Caco-2 (cell line): ENCODE data around the gene TEPSIN. TPM values are rescaled to one million over a fixed set of nuclear protein-coding genes. Genes with fewer than 3 reads are reported as not detected.

Experiments
- BruUV-seq: library from RNA; stranded (reverse); fragments of 400-500 nt; replicated peaks from 2 replicates; lab custom pipeline; 2021; lab: Mats Ljungman, UMichigan
- CTCF ChIA-PET: fragments of 300-600 bp; sonication (Branson Sonifier 250); formaldehyde crosslinking; loops from one replicate; lab custom pipeline; 2022; ENCODE audit warnings: antibody characterized with exemption; lab: Charles Lee
- POLR2A ChIA-PET: fragments of 300-600 bp; sonication (Branson Sonifier 250); formaldehyde crosslinking; loops from one replicate; lab custom pipeline; 2022; ENCODE audit warnings: antibody characterized with exemption; lab: Charles Lee
- DNase-seq, 2 experiments: peaks; one replicate each; pipeline versions ENCODE4 v3.0.0 to v3.0.0-alpha.2; 2020 to 2022
- H3K27me3 ChIP-seq: replicated peaks from 2 replicates; pipeline ENCODE4 v1.6.0; 2011; ENCODE audit warnings: low read length; ENCODE audit not compliant: control insufficient read depth, insufficient read depth
- H3K36me3 ChIP-seq: 2 replicates; pipeline ENCODE4 v1.5.1; 2011; ENCODE audit warnings: low read length; ENCODE audit not compliant: control insufficient read depth, insufficient read depth
- H3K4me1 ChIP-seq: fragments of 250-450 bp; sonication (Bioruptor Pico); 2 replicates; pipeline ENCODE4 v1.5.1; 2020; ENCODE audit warnings: mild to moderate bottlenecking
- H3K4me3 ChIP-seq: 2 replicates; pipeline ENCODE4 v1.5.1; 2011; ENCODE audit warnings: low read depth, mild to moderate bottlenecking, control low read depth, low read length
- H3K9me3 ChIP-seq: fragments of 250-450 bp; sonication (Bioruptor Pico); 2 replicates; pipeline ENCODE4 v1.5.1; 2020; ENCODE audit warnings: mild to moderate bottlenecking, moderate library complexity
- H3K27ac Mint-ChIP-seq: one replicate; pipeline ENCODE4 v1.8.0; 2022; ENCODE audit warnings: mixed read lengths; ENCODE audit not compliant: unreplicated experiment
- H3K27me3 Mint-ChIP-seq: one replicate; pipeline ENCODE4 v1.8.0; 2022; ENCODE audit warnings: mixed read lengths; ENCODE audit not compliant: insufficient read depth, unreplicated experiment
- H3K36me3 Mint-ChIP-seq: one replicate; pipeline ENCODE4 v1.8.0; 2022; ENCODE audit warnings: mild to moderate bottlenecking, mixed read lengths; ENCODE audit not compliant: insufficient read depth, unreplicated experiment
- H3K4me1 Mint-ChIP-seq: one replicate; pipeline ENCODE4 v1.8.0; 2022; ENCODE audit warnings: low read depth, mixed read lengths; ENCODE audit not compliant: unreplicated experiment
- H3K4me3 Mint-ChIP-seq: one replicate; pipeline ENCODE4 v1.8.0; 2022; ENCODE audit warnings: mild to moderate bottlenecking, moderate library complexity, mixed read lengths; ENCODE audit not compliant: unreplicated experiment
- H3K9me3 Mint-ChIP-seq: one replicate; pipeline ENCODE4 v1.8.0; 2022; ENCODE audit warnings: mixed read lengths; ENCODE audit not compliant: unreplicated experiment
- intact Hi-C: fragments of 100-400 bp; cut with micrococcal nuclease; formaldehyde crosslinking; loops from one replicate; pipeline ENCODE4 v1.10.0; 2022; ENCODE audit not compliant: unreplicated experiment
- total RNA-seq: library from RNA; stranded (reverse); gene quantifications from 2 replicates; pipeline ENCODE4 v1.2.3, GENCODE V29; 2022
- TF ChIP-seq, protein P1 (sequence below), 2 experiments: fragments of 200-600 bp in 1 of 2; IDR thresholded peaks; 1 replicate in 1 of 2; 2 replicates in 1 of 2; pipeline versions ENCODE4 v1.5.1 to v1.8.0; 2011 to 2022; ENCODE audit warnings: antibody characterized with exemption in 1 of 2, control low read depth in 1 of 2, inconsistent platforms in 1 of 2, low read depth in 1 of 2, low read length in 1 of 2, mild to moderate bottlenecking in 1 of 2, moderate library complexity in 1 of 2; ENCODE audit not compliant: insufficient read depth in 1 of 2, severe bottlenecking in 1 of 2, unreplicated experiment in 1 of 2

Gene TEPSIN
- total RNA-seq, 1 experiment from 2014 or later, result 40.3 TPM

DNA sequence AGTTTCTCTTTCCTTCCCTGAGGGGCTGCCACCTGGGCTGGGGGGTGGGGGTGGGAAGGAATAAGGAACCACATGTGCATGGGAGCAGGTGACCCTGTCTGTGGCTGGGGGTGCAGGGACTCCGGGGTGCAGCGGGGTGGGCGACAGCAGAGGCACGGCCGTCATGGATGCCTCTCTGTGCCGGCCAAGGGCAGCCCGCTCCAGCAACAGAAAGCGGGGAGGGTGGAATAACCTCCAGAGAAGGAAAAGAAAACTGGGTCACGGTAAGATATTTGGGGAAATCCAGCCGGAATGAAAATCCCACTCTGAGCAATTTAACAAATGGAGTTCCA is 4.4 kb upstream of the TEPSIN start:
- TF ChIP-seq, protein P1, sequence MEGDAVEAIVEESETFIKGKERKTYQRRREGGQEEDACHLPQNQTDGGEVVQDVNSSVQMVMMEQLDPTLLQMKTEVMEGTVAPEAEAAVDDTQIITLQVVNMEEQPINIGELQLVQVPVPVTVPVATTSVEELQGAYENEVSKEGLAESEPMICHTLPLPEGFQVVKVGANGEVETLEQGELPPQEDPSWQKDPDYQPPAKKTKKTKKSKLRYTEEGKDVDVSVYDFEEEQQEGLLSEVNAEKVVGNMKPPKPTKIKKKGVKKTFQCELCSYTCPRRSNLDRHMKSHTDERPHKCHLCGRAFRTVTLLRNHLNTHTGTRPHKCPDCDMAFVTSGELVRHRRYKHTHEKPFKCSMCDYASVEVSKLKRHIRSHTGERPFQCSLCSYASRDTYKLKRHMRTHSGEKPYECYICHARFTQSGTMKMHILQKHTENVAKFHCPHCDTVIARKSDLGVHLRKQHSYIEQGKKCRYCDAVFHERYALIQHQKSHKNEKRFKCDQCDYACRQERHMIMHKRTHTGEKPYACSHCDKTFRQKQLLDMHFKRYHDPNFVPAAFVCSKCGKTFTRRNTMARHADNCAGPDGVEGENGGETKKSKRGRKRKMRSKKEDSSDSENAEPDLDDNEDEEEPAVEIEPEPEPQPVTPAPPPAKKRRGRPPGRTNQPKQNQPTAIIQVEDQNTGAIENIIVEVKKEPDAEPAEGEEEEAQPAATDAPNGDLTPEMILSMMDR (IDR thresholded peaks at IDR 0.05; ENCODE audit: insufficient read depth in 1 of 2, low read depth in 1 of 2, low read length in 1 of 2, severe bottlenecking in 1 of 2, unreplicated experiment in 1 of 2), result no peak
- Histone ChIP-seq H3K4me1 (no peaks in the 10 kb centered on the region), H3K4me3 (no peak overlapping the region), H3K9me3 (no peaks in the 10 kb centered on the region), H3K36me3 (no peaks in the 10 kb centered on the region), H3K27me3 (no peaks in the 10 kb centered on the region)
- Mint-ChIP-seq H3K4me3 (no peak overlapping the region), H3K4me1 (peaks cover 6% of the 10 kb centered on the region), H3K27ac (no peak overlapping the region), H3K27me3 (no peaks in the 10 kb centered on the region), H3K9me3 (no peaks in the 10 kb centered on the region), H3K36me3 (peaks cover 82% of the 10 kb centered on the region)
- no TSS peak for BruUV-seq
- ChIA-PET CTCF (no interaction called here), POLR2A (no interaction called here)
- DNase-seq, result no peak
- intact Hi-C loops, result no loop called here

DNA sequence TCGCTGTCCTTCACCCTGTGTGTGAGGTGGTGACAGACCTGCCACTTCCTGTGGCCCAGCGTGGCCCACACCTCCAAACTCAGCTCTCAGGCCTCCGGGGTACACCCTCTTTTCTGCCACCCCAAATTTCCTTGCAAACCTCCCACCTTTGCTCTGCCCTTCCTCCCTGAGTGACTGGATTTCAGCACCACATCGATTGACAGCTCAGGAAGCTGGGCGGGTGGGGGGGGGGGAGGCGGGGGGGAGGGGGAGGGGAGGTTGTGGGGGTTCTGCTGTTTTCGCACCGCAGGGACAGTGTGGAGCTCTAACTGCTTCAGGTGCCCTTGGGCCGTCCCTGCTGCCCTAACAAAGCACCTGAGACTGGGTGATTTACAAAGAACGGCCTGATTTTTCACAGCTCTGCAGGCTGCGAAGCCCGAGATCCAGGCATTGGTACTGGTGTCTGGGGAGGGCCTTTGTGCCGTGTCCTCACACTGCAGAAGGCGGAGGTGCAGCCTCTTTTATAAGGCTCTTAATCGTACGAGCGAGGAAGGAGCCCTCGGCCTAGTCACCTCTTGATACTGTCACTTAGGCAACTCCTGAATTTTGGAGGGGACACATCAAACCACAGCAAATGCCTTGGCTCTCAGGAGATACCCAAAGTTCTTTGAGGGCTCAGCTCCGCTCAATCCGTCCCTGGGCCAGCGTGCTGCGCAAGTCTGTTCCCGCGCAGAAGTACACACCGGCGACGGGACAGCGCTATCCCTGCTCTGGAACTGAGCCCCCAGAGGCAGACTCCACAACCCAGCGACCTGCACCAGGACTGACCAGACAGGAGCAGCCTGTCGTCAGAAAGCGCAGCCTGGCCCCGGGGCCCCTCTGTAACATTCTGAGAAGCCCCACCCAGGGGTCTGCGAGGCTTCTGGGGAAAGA is 3.8 kb upstream of the TEPSIN start:
- CTCF ChIA-PET, result no interaction called here
- Mint-ChIP-seq H3K27ac (no peak overlapping the region), H3K27me3 (no peaks in the 10 kb centered on the region), H3K36me3 (peaks cover 76% of the 10 kb centered on the region), H3K9me3 (no peaks in the 10 kb centered on the region), H3K4me3 (no peak overlapping the region), H3K4me1 (peaks cover 6% of the 10 kb centered on the region)
- Histone ChIP-seq H3K36me3 (no peaks in the 10 kb centered on the region), H3K9me3 (no peaks in the 10 kb centered on the region), H3K4me3 (no peak overlapping the region), H3K4me1 (peaks cover 5% of the 10 kb centered on the region; the same call in 1 of the 2 replicates), H3K27me3 (no peaks in the 10 kb centered on the region)
- intact Hi-C loops, result no loop called here
- no TSS peak for BruUV-seq
- POLR2A ChIA-PET, result no interaction called here
- TF ChIP-seq, protein P1 (IDR thresholded peaks at IDR 0.05; ENCODE audit: insufficient read depth in 1 of 2, low read depth in 1 of 2, low read length in 1 of 2, severe bottlenecking in 1 of 2, unreplicated experiment in 1 of 2), result no peak
- DNase-seq, result no peak

DNA sequence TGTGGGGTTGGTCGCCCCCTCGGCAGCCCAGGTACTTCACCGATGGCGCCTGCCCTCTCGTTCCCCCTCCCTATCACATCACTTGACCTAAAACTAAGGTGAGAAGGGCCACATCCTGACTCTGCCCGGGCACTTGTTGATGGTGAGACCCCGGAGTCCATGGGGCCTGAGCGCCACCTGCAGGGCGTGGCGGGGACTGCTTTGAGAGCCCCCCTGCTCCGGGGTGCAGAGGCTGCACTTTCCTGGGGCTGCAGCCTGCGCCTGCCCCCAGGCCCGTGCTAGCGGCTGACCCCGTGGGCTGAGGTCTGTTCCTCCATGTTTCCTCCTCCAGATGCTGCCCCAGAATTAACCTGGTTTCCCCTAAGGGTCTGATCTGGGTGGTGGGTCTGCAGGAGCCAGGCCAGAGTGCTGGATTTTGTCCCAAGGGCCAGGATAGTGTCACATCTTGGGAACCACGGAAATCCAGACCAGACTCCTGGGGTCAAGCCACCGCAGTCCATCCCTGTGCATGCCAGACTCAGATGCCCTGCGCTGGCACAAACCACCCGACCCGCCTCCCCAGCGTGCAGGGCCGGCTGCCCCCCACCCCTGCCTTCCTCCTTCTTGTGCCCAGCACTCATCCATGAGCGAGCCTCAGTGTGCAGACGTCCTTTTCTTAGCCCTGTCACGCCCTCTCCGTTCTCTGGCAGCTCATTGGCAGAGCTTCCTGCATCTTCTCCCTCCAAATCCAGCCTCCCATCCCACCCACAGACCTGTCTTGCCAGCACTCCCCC is 3.0 kb upstream of the TEPSIN start:
- no peak overlapping the region for H3K27ac Mint-ChIP-seq
- H3K27me3 Mint-ChIP-seq, result no peaks in the 10 kb centered on the region
- CTCF ChIA-PET, result no interaction called here
- peaks cover 69% of the 10 kb centered on the region for H3K36me3 Mint-ChIP-seq
- H3K36me3 ChIP-seq, result no peaks in the 10 kb centered on the region
- no peaks in the 10 kb centered on the region for H3K9me3 ChIP-seq
- peak in 1 of 2 experiments; percentile 80 for DNase-seq
- H3K4me1 Mint-ChIP-seq, result peaks cover 6% of the 10 kb centered on the region
- intact Hi-C loops, result no loop called here
- TF ChIP-seq, protein P1 (IDR thresholded peaks at IDR 0.05; ENCODE audit: insufficient read depth in 1 of 2, low read depth in 1 of 2, low read length in 1 of 2, severe bottlenecking in 1 of 2, unreplicated experiment in 1 of 2), result peak; percentile 82 to 93
- no peaks in the 10 kb centered on the region for H3K9me3 Mint-ChIP-seq
- H3K4me3 ChIP-seq, result no peak overlapping the region
- POLR2A ChIA-PET, result no interaction called here
- no peaks in the 10 kb centered on the region for H3K27me3 ChIP-seq
- peaks cover 6% of the 10 kb centered on the region; the same call in 1 of the 2 replicates for H3K4me1 ChIP-seq
- H3K4me3 Mint-ChIP-seq, result peak overlapping the region; percentile 42
- BruUV-seq, result no TSS peak
